HG03095 (cell line): Measurements from ENCODE around the gene DIAPH2.

ENCODE experiments used
- ATAC-seq: cut with Tn5 transposase; IDR thresholded peaks from one replicate; pipeline ENCODE4 v1.9.1; 2021; ENCODE audit warnings: moderate library complexity; ENCODE audit not compliant: unreplicated experiment

Gene DIAPH2

GRCh38 chrX:97446298-97446882, 761.7 kb downstream of the DIAPH2 start:
- no peak for ATAC-seq

DNA sequence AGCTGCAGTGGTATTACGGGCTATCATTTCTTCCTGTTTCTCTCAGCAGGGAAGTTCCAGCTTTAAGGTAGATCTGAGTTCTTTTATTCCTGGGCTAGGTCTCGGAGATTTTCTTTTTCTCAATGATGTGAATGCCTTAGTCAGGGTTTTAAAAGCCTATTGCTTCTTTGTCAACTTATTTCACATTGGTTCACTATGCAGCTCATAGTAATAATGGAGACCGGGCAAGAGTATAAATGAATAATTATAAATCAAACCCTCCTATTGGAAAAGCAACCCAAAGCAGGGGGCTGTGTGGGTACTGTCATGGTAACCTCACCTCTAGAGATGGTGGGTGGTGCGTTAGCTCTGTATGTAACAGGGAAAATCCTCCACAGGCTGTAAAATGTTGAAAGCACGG, 762.7 kb downstream of the DIAPH2 start:
- no peak for ATAC-seq

DNA sequence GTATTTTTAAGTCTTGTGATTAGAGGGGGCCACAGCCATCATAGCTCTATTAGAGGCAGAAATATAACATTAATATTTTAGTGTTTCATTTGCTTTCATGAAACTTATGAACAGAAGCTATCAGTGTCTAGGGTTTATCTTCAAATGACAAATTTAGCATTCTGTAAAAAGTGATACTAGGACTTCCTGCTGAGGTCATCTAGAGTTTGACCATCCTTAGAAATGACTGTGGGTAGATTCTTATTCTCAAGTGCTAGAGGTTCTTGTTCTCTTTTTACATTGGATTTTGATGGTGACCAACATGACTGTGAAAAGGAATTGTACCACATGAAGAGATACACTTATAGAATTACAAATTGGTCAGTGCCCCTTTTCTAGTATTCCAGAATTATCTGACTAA, 767.6 kb downstream of the DIAPH2 start:
- no peak for ATAC-seq

DNA sequence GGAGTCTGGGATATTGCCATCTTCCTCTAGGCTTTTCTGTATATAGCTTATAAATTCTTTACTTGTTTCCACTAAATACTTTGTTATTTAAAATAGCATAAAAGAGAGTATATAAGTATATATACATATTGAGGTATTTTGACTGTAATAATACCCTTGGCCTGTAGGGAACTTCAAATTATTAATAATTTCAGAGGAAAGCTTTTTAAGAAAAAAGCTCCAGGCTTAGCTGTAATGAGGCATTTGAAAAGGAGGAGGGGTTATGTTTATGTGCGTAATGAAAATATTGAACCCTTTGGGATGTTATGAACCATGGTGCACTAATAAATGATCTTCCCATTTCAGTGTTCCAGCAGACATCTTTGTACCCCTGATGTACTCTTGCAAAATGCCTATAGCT, 777.1 kb downstream of the DIAPH2 start:
- ATAC-seq: no peak

- no peak for ATAC-seq
These were observed 786.4 kb downstream of the DIAPH2 start for GRCh38 chrX:97471071-97471470.

GRCh38 chrX:97474933-97475332, 790.3 kb downstream of the DIAPH2 start:
- no peak for ATAC-seq

GRCh38 chrX:97479106-97479890, 794.7 kb downstream of the DIAPH2 start:
- no peak for ATAC-seq

DNA sequence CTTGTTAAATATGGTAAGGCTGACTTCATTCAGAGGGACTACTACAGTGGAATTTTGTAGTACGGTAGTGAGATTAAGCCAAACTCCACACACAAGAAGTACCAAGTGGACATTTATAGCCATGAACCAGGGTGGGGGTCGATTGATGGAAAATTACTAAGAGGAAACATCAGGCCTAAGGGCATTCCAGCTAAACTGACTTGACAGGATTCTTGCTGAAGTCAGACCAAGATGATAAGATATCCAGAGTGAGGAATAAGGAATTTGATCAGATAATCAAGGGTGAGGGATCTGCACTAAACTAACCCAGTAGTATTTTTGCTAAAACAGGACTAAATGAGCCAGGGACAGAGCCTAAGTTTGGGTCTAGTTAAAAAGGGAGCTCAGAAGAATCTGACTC, 796.6 kb downstream of the DIAPH2 start:
- ATAC-seq: no peak

DNA sequence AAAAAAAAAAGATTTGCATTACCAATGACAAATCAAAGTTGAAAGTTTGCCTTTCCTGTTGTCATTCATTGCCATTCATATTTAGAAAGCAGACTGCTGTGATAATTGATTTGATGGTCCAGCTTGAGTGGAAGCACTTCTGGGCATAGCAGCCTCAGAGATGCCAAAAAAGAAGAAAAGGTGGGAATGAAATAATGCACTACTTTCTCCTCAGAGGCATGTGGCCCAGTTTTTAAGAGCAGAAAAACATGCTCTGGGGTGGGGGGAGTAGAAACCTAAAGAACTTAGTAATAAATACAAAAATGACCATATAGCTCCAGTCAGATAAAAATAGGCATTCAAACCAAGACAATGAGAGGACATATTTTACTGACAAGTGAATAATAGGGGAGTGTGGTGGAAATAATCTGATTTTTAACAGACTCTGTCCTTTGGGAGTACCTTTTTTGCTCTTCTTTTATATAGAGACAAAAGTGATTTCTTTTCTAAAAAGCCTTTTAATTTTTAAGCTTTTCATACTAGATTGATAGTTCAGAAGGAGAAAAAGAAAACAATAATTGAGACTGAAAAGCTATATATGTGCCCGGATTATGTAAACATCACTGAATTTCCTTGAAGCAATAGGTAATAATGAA, 798.1 kb downstream of the DIAPH2 start:
- no peak for ATAC-seq

GRCh38 chrX:97490656-97491055, 806.0 kb downstream of the DIAPH2 start:
- no peak for ATAC-seq

DNA sequence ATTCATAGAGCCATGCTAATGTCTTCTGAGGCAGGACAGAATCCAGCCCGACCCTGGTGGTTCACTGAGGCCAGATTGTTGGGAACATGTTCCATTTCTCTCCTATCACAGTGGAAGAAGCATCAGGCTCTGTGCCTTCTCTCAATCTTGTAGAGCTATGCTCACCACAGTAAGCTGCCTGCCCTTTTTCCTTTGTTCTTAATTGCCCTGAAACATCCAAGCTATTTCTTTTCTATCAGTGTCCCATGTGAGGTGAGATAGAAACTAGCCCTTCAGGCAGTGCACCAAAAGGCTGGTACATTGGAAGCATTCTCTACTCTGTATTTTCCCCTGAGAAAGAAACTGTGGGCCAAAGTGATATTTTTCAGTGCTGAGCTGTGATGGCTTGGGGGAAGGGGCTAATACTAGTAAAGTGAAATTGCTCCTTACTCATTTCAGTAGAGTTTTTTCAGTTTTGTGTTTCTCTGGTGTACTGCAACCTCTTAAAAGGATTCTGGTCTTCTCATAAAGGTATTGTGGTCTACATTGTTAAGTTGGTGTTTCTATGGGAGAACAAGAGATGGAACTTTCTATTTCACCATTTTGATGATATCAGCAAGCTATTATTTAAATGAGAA, 810.2 kb downstream of the DIAPH2 start:
- ATAC-seq: peak; percentile 87

GRCh38 chrX:97498093-97498492, 813.5 kb downstream of the DIAPH2 start:
- peak; percentile 46 for ATAC-seq

DNA sequence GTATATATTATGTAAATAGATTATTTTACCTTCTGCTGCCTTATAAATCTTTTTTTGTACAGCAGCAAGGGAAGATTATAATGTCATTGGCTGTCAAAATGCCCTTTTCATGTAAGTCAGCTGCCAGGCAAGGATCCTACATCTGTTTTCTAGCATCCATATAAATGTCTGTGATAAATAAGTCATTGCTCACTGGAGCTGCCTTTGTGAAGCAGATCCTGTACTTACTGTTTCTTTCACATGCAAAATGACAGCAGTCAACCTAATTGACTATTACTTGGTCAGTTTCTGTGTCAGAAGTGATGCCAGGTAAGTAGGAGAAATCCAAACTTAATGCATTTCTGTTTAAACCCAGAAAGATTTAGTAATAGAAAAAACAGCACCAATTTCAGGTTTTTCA, 819.8 kb downstream of the DIAPH2 start:
- ATAC-seq: no peak

GRCh38 chrX:97517763-97518162, 833.1 kb downstream of the DIAPH2 start:
- no peak for ATAC-seq

GRCh38 chrX:97522307-97522706, 837.7 kb downstream of the DIAPH2 start:
- no peak for ATAC-seq

DNA sequence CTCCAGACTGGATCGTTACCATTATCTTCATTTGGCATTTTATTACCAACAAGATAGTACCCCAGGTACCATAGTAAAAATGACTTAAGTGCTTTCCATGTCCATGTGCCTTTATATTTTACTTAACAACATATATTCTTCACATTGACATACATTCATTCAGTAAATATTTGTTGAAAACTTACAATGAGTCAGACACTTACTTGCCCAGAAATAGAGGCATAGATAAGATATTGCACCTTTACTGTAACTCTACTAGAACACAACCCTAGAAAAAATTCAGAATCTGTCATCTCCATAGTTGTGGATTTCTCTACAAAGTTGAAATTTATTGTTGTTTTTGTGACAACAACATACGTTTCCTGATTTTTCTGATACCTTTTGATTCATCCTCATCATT, 839.7 kb downstream of the DIAPH2 start:
- ATAC-seq: no peak

DNA sequence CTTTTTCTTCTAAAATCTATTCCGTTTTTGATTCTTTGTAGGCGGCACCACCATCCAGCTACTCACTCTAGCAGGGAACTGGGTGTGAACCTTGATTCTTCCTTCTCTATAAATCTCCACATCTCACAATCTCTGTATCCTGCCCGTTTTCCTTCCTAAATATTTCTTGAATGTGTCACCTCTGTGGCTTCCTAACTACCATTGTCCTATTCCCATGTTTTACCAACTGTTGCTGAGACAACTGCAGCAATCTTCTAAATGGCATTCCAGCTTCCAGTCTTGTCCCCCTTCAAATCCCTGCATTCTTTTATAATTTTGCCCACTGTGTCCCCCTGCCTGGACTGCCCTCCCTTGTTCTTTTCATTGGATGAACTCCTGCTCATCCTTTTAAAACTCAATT, 840.4 kb downstream of the DIAPH2 start:
- ATAC-seq: no peak

DNA sequence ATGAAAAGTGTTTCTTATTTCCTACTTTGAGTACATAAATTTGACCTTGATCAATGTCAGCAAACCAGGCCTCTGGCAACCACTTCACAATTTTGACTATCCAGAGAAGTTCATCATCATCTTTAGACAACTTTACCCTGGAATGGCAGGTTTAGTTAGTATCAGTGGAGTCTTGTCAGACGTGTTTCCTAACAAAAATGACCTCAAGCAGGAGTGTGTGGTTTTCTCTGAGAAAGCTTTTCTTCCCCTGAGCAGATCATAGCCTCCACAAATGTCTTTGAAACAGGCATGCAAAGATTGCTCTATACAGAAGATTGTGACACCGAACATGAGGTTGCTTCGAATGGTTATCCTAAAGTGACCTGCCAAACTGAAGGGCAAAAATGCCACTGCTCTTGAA, 841.3 kb downstream of the DIAPH2 start:
- no peak for ATAC-seq

DNA sequence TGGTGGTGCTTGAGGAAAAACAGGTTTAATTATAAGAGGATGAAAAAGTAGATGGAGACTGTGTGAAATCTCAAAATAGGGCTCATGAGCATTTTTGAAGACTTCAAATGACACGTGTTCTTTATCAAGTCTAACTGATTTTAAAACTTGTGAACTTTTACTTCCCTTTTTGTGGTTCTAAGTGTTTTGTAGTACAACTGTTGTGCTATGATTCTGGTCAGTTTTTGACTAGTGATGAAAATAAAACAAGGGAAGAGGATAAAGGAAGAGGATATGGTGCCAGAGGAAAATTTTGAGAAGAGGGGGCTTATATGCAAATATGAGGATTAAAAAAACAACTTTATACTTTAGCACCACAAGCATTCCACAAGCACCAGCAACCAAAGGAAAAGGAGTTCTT, 843.1 kb downstream of the DIAPH2 start:
- ATAC-seq: no peak

- ATAC-seq: no peak
These were observed 845.0 kb downstream of the DIAPH2 start for GRCh38 chrX:97529536-97530200.

DNA sequence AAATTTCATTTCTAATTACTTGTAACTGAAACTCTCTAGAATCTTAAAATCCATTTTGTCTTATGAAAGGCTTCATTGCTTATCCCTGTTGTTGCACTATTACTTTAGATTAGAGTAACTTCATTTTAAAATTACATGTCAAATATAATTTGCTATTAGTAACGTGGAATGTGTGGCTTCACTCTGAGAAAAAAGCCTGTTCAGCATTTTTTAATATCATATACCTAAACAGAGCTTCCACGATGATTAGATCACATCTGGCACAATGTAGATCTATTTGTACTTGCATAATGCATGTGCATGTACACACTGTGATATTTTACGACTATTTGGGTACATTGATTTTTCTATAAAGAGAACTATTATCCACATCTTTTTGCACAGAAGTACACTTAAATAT, 847.2 kb downstream of the DIAPH2 start:
- no peak for ATAC-seq
